CD4-positive, alpha-beta T cell treated with Interleukin-12 subunit alpha and Interleukin-12 subunit beta, for 1 hour (primary cell): ENCODE results near the gene AHCTF1.
A peak's percentile ranks its signal among the peaks of the same experiment; 100 is the strongest.

ENCODE experiments used
- DNase-seq: peaks from one replicate; pipeline ENCODE4 v3.0.0-alpha.2; 2020

AHCTF1 gene, protein sequence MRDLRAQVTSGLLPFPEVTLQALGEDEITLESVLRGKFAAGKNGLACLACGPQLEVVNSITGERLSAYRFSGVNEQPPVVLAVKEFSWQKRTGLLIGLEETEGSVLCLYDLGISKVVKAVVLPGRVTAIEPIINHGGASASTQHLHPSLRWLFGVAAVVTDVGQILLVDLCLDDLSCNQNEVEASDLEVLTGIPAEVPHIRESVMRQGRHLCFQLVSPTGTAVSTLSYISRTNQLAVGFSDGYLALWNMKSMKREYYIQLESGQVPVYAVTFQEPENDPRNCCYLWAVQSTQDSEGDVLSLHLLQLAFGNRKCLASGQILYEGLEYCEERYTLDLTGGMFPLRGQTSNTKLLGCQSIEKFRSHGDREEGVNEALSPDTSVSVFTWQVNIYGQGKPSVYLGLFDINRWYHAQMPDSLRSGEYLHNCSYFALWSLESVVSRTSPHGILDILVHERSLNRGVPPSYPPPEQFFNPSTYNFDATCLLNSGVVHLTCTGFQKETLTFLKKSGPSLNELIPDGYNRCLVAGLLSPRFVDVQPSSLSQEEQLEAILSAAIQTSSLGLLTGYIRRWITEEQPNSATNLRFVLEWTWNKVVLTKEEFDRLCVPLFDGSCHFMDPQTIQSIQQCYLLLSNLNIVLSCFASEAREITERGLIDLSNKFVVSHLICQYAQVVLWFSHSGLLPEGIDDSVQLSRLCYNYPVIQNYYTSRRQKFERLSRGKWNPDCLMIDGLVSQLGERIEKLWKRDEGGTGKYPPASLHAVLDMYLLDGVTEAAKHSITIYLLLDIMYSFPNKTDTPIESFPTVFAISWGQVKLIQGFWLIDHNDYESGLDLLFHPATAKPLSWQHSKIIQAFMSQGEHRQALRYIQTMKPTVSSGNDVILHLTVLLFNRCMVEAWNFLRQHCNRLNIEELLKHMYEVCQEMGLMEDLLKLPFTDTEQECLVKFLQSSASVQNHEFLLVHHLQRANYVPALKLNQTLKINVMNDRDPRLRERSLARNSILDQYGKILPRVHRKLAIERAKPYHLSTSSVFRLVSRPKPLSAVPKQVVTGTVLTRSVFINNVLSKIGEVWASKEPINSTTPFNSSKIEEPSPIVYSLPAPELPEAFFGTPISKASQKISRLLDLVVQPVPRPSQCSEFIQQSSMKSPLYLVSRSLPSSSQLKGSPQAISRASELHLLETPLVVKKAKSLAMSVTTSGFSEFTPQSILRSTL (N-terminal part only)

DNA sequence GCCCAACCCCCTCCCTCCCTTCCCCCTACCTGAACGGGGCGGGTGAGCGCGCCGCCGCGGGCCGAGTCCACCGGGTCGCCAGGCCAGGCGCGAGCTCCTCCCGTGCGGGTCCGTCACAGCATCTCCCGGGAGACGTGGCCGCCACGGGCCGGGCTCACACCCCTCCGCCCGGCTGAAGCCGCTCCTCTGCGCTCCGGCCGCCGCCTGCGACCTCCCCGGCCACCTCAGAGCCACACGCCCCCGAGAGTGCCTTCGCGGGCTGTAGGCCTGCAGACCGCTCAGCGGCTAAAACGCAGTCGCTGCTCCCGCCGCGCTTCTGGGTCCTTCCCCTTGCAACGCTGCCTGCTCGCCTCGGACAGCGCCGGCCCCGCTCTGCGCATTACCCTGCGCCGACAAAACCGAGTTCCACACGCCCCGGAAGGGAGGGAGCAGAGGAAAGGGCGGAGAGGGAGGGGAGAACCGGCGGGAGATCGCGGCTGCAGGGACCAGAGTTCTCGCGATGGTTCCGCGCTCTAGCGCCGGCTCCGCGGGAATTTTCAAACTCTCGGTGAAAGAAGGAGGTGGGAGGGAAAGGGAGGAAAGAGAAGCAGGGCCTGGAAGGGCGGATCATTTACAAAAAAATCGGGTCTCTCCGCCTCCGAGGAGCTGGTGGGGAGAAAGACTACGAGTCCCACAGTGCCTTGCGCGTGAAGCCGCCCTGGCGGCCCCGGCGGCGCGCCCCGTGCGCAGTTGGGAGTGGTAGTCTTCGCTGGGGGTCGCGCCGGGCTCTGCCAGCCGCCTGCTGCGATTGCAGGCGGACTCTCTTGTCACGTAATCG is at the start of gene AHCTF1:
TSS of gene AHCTF1 (minus strand) at position 400 of the 817 bp plus-strand sequence. CDS start 13,578 bp downstream, outside the sequence.
- DNase-seq, result peak; percentile 96

DNA sequence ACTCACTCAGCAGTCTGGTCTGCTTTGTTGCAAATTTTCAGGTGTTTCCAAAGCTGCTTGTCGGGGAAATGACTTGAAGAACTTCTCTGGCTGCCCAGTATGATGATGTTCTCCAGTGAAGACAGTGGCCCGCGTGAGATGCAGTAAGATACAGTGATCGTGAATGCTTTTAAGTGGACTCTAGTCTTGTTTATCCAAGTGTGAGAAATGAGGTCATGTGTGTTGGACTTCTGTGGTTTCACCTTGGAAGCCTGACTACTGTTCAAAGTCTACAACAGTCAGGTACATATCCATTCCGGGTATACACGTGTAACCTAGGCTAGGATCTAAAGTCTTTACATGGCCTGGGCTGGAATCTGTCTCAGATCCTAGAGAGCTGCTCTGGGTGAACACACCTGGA is 47.0 kb upstream of the AHCTF1 start:
- no peak for DNase-seq

GRCh38 chr1:246978281-246978680 is 46.5 kb upstream of the AHCTF1 start:
- no peak for DNase-seq

DNA sequence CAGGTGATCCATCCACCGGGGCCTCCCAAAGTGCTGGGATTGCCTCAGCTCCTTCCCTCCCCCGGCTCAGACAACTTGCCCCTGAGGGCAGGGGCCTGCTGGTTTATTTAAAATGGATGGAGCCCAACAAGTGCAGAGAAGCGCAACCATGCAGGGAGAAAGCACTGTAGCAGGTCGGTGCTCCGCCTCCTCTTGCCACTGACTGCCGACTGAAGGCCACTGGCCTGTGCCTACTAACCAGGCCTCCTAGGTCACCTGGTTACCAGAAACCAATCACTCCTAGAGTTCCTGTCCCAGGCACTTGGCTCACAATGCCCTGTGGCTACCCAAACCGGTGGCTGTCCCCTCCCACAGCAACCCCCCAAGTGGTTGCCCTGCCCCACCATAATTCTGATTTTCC is 40.2 kb upstream of the AHCTF1 start:
- DNase-seq, result no peak

DNA sequence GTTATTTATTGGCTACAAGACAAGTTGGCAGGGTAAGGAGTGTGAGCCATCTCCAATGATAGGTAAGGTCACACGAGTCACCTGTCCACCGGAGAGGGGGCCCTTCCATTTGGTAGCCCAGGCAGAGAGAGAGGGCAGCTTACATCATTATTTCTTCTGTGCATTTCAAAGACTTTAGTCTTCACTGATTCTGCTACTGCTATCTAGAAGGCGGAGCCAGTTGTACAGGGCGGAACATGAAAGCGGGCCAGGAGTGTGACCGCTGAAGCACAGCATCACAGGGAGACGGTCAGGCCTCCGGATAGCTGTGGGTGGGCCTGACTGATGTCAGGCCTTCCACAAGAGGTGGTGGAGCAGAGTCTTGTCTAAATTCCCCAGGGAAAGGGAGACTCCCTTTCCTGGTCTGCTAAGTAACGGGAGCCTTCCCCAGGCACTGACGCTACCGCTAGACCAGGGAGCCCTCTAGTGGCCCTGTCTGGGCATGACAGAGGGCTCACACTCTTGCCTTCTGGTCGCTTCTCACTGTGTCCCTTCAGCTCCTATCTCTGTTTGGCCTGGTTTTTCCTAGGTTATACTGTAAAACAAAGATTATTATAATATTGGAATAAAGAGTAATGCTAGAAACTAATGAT is 39.5 kb upstream of the AHCTF1 start:
- peak; percentile 44 for DNase-seq

DNA sequence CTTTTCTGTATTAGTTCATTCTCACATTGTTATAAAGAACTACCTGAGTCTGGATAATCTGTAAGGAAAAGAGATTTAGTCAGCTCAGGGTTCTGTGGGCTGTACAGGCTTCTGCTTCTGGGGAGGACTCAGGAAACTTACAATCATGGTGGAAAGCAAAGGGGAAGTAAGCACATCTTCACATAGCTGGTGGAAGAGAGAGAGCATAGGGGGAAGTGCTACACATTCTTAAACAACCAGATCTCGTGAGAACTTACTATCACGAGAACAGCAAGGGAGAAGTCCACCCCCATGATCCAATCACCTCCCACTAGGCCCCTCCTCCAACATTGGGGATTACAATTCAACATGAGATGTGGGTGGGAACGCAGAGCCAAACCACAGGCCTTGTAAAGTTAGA is 37.9 kb upstream of the AHCTF1 start:
- DNase-seq, result no peak

DNA sequence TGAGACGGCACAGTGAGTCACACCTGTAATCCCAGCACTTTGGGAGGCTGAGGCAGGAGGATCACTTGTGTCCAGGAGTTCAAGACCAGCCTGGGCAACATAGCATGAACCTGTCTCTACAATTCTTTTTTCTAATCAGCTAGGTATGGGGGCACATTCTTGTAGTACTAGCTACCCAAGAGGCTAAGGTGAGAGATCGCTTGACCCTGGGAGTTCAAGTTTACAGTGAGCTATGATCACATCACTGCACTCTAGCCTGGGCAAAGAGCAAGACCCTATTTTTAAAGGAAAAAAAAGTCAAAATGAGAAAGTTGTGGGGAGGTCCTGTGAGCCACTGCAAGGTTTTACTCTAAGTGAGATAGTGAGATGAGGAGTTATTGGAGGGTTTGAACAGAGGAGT is 34.8 kb upstream of the AHCTF1 start:
- DNase-seq, result no peak

DNA sequence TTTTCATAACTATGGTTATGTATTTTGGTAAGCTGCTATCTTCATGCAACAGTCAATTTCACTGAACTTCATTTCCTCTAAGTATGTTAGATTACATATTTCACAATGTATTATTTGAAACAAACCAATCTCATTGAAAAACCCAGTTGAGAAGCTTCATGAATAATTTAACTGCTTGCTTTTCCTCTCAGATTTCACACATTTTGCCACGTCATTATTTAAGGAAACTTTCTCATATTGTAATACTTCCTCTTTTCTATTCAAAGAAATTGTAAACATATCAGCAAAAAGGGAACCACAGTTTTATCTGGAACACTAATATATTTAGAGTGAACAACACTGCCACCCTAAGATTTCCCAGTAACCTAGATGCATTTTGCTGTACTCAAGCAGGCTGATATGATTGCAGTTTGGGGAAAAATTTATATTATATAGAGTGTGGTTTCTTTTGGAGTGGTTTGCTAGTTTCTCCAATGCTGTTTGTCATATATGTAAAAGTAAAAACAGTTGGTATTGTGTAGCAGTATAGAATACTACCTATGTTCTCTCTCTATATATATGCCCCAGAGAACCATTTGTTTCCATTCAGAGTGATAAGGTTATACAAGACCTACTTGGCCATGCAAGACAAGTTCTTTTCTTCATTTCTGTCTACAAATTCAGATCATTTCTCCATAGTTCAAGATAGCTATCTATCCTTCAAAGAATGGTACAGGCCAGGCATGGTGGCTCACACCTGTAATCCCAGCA is 28.4 kb upstream of the AHCTF1 start:
- peak; percentile 10 for DNase-seq

DNA sequence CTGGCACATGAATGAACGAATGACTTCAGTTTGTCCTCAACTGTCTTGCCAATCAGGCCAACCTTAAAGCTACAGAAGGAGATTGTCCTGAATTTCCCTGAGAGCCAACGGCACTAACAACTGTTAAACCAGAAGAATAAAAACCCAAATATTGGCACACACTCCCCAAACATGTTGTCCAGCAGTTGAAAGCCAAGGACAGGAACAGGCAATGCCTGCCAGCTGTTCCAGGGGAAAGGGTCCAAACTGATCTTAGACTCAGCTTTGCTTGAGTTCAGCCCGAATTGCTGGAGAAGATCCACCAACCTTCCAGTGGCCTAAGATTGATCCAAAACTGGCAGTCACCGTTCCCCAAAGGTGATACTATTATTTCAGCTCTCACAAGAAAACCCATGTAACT is 22.4 kb upstream of the AHCTF1 start:
- no peak for DNase-seq

GRCh38 chr1:246951413-246951812 is 19.7 kb upstream of the AHCTF1 start:
- no peak for DNase-seq

DNA sequence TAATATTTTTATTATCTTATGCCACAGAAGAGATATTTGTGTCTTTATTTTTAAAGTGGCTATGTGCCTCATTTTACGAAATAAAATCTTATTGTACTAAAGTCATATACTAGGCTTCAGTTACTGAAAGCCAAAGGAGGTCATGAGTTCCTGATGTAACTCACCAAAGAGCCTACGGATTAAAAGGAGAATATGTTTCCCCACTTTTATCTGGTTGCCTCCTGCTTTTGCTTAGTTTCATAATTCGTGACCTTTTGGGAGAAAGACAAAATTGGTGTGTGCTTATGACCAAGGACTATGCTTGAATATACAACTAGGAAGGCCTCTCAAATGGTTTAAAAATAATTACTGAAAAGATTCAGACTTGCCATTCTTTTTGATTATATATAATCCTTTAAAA is 18.2 kb upstream of the AHCTF1 start:
- DNase-seq, result no peak

DNA sequence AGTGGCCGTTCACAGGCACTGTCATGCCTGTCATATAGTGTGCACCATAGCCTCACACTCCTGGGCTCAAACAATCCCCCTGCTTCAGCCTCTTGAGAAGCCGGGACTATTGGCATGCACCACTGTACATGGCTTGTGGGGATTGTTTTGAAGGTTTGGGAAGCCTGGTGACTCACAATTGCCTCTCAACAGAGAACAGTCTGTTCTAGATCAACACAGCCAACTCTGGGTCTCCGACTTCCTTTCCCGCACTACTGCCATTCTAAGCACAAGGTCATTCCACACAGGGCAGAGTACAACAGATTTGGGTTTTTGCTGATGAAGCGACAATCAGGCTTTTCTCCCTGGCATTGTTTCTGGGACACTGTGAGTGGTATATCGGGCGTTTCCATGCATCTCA is 15.5 kb upstream of the AHCTF1 start:
- DNase-seq, result no peak

DNA sequence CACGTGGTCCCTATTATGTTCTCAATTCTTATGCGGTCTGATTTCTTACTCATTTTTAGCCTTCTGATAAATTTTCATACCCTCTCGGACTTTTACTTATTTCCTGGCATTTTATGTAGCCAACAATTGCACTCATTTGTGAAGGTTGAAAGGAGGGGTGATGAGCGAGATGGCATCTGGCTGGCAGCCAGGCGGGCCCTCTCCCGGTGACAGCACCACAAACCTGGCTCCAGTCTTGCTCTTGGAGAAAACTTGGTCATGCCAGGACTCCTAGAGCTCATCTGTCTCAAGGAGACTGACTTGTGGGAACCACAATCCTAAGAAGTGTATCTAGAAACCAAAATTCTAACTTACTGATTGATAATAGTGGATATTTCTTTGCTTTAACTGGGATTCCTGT is 14.6 kb upstream of the AHCTF1 start:
- DNase-seq, result no peak

DNA sequence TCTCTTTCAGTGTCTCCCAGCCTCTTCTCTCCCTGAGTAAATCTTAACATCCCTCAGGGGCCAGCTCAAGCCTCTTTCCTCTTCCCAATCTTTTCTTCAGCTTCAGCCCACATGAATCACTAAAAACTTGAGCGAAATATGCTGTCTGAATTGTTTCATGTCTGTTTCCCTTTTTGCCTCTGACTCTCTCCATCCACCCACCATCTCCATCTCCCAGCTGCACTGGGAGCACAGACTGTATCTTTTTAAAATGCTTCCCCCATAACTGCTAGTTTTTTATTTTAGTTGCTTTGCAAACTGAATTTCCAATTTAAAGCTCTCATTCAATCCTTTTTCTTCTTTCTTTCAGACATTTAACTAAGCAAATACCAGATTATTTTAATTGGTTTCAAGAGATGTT is 3.0 kb upstream of the AHCTF1 start:
- no peak for DNase-seq

DNA sequence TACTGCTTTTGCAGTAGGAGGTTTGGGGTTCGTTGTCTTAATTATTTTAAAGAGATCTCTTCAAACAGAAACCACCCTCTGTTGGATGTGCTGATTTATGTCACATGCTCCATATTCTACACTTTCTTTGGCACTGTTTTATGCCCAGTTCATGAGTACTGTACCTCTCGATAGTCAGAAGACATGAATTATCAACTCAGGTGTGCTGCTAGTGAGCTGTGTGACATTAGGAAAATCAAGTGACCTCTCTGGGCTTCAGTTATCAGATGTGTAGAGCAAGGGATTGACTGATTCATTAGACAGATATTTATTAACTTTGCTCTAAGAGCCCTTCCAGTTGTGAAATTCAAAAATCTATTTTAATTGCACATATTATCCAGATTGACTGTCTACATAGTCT is 2.1 kb upstream of the AHCTF1 start:
- no peak for DNase-seq

DNA sequence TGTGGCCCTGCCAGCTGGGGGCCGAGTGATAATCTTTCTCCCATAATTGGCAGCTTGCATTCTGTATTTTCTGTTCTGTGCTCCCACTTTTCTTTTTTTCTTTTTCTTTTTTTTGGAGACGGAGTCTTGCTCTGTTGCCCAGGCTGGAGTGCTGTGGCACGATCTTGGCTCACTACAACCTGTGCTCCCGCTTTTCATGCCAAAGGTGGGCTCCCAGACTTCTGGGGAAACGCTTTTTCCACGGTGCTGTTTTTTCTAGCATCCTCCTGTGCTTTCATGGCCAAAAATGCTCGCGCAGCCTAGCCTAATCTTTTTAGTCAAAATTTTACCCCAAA is 585 bp upstream of the AHCTF1 start:
- DNase-seq, result no peak

DNA sequence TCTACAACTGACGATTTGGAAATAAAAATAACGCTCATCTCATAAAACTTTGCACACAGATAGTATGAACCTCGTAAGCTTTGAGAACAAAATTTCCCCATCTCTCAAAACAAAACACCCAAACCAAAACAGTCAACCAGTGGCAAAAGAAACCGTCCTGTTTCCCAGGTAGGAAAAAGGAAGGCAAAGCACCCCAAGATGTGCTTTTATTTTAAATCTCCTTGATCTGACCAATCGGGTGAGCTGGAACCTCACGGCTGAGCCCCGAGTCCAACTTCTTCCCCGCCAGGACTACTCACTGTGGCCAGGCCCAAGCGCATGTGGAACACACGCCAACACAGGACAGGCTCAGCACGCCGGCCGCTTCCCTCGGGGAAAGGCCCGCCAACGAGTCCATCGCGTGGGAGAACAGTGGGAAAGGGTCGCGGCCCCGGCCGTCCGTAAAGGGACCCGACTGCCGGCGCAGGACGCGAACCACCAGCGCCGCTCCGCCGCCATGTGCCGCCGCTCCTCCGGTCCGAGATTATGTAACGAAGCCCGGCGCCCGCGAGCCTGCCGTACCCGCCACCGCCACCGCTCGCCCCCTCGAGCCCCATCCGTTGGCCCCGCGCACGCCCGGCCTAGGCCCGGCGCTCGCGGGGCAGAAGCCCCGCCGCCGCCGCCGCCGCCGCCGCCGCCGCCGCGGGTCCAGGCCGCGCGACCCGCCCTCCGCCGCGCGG is 759 bp downstream of the AHCTF1 start:
- peak; percentile 64 for DNase-seq

DNA sequence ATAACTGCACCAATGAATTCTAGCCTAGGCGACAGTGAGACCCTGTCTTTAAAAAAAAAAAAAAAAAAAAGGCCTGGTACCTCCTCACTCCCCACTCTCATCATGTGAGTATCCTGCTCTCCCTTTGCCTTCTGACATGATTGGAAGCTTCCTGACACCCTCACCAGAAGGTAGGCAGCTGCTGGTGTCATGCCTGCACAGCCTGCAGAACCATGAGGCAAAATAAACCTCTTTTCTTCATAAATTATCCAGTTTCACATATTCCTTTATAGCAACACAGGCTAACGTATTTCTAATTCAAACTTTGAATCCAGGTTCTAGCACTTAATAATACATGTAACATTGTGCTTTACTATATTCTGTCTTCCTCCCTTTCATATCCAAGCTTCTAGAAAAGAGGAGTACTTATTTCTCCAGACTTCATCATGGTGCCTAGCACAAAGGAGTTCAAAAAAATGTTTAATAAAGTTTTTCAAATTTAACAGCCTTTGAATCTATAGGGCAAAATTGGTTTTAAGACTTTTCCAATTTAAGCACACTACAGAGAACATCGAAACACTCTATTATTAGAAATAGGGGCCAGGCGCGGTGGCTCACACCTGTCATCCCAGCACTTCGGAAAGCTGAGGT is 5.6 kb downstream of the AHCTF1 start:
- DNase-seq, result no peak

DNA sequence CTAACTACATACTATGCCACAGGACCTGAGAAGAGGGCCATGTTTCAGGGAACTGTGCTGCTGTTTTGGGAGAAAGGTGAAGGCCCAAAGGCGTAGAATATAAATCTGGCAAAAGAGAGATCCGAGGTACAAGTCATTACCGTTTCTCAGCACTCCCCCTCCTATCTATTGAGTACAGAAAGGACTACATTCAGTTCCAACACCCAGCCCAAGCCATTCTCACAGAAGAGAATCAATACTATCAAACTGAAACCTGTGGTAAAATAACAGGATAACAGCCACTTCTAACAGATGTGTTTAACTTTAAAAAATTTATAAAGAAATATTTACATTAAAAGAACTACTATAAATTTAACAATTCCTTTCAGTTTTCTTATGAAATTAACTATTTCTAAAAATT is 7.8 kb downstream of the AHCTF1 start:
- DNase-seq, result no peak

DNA sequence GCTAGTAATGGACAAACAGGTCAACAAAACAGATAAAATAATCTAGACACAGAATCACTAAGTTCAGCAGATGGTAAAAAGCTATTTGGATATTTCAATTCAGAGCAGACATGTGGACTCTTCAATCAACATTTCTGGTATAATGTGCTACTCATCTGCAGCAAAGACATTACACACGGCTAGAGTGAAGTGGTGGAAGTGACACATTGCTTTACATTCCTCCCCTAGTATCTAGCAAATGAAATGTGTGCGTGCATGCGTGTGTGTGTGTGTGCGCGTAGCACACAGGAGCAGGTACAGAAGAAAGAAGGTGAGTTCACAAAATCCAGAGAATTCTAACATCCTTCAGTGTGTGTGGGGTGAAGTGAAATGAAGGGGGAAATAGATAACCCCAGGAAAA is 8.3 kb downstream of the AHCTF1 start:
- DNase-seq, result no peak
